C4-2B (cell line): Measurements from ENCODE around the gene COA3.
A peak's percentile ranks its signal among the peaks of the same experiment; 100 is the strongest.

Experiments used
- H3K27ac ChIP-seq: fragments of 450-650 bp; 2 replicates; pipeline ENCODE4 v1.5.1; 2017
- CTCF ChIP-seq: fragments of 450-650 bp; conservative IDR thresholded peaks from 2 replicates; pipeline ENCODE4 v1.5.1; 2017; ENCODE audit warnings: mild to moderate bottlenecking
- ZFX ChIP-seq: fragments of 450-650 bp; IDR thresholded peaks from 2 replicates; pipeline ENCODE4 v1.6.1; 2017

The COA3 gene

GRCh38 chr17:42798383-42799380, at the start of gene COA3, which contains the start of gene CNTD1:
TSS of gene COA3 (minus strand) at chr17:42798704. CDS start at chr17:42798681, 23 bp downstream.
TSS of gene CNTD1 (plus strand) at chr17:42798861. CDS start at chr17:42799068, 207 bp downstream.
- H3K27ac ChIP-seq, result peak within 1 kb of the TSS; percentile 61
- TF ChIP-seq CTCF (no peak), ZFX (peak; percentile 81; the same call in 1 of the 2 replicates)

GRCh38 chr17:42848093-42848492, 49.6 kb upstream of the COA3 start:
- TF ChIP-seq ZFX (no peak), CTCF (no peak)
- H3K27ac ChIP-seq, result no peak overlapping the region

GRCh38 chr17:42846594-42847280, 48.2 kb upstream of the COA3 start:
- no peak for TF ChIP-seq ZFX
- no peak for TF ChIP-seq CTCF
- no peak overlapping the region for H3K27ac ChIP-seq

GRCh38 chr17:42845918-42846593, 47.6 kb upstream of the COA3 start:
- TF ChIP-seq CTCF, result no peak
- TF ChIP-seq ZFX, result no peak

GRCh38 chr17:42845556-42845917, 47.0 kb upstream of the COA3 start:
- H3K27ac ChIP-seq, result no peak overlapping the region
- TF ChIP-seq CTCF (no peak), ZFX (no peak)

More at GRCh38 chr17:42845918-42846593, 47.6 kb upstream of the COA3 start:
- no peak overlapping the region for H3K27ac ChIP-seq

- TF ChIP-seq ZFX, result no peak
- no peak for TF ChIP-seq CTCF
- H3K27ac ChIP-seq, result no peak overlapping the region
These were observed 46.5 kb upstream of the COA3 start for GRCh38 chr17:42844761-42845555.
